HL-60 (cell line): ENCODE data around the gene CDC7.

Experiments used
- POLR2AphosphoS5 ChIP-seq: IDR thresholded peaks from 2 replicates; pipeline ENCODE4 v1.6.1; 2012; ENCODE audit warnings: low read depth
- TF ChIP-seq, protein P1 (sequence below): IDR thresholded peaks from one replicate; pipeline ENCODE4 v1.5.1; 2011; ENCODE audit warnings: low read length, control low read depth, inconsistent platforms; ENCODE audit not compliant: insufficient read depth
- TF ChIP-seq, protein P2 (sequence below): IDR thresholded peaks from 2 replicates; pipeline ENCODE4 v1.6.1; 2012; ENCODE audit warnings: low read depth; ENCODE audit not compliant: insufficient replicate concordance

DNA sequence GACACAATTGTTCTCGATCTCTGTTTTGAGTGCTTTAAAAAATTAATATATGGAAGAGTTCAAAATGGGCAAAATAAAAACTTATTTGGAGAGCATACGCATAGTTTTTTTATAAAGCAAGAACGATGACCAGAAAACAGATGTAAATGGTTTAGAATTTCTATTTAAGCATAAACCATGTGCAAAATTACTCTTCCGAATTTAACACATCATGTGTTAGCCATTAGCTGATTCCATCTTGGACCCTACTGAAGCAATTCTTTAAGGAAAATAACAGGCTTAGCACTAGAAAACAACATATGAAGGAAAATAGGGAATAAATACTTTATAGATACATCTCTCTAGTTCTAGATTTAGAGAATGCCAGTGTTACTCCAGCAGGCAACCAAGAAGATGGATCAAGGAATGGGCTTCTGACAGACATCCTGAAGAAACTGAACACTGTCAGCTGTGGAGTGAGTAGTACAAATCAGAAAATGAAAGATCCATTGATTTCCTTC lies 26.7 kb downstream of the CDC7 start:
- no peak for TF ChIP-seq POLR2AphosphoS5
- TF ChIP-seq, protein P1, sequence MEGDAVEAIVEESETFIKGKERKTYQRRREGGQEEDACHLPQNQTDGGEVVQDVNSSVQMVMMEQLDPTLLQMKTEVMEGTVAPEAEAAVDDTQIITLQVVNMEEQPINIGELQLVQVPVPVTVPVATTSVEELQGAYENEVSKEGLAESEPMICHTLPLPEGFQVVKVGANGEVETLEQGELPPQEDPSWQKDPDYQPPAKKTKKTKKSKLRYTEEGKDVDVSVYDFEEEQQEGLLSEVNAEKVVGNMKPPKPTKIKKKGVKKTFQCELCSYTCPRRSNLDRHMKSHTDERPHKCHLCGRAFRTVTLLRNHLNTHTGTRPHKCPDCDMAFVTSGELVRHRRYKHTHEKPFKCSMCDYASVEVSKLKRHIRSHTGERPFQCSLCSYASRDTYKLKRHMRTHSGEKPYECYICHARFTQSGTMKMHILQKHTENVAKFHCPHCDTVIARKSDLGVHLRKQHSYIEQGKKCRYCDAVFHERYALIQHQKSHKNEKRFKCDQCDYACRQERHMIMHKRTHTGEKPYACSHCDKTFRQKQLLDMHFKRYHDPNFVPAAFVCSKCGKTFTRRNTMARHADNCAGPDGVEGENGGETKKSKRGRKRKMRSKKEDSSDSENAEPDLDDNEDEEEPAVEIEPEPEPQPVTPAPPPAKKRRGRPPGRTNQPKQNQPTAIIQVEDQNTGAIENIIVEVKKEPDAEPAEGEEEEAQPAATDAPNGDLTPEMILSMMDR = no peak
- TF ChIP-seq, protein P2, sequence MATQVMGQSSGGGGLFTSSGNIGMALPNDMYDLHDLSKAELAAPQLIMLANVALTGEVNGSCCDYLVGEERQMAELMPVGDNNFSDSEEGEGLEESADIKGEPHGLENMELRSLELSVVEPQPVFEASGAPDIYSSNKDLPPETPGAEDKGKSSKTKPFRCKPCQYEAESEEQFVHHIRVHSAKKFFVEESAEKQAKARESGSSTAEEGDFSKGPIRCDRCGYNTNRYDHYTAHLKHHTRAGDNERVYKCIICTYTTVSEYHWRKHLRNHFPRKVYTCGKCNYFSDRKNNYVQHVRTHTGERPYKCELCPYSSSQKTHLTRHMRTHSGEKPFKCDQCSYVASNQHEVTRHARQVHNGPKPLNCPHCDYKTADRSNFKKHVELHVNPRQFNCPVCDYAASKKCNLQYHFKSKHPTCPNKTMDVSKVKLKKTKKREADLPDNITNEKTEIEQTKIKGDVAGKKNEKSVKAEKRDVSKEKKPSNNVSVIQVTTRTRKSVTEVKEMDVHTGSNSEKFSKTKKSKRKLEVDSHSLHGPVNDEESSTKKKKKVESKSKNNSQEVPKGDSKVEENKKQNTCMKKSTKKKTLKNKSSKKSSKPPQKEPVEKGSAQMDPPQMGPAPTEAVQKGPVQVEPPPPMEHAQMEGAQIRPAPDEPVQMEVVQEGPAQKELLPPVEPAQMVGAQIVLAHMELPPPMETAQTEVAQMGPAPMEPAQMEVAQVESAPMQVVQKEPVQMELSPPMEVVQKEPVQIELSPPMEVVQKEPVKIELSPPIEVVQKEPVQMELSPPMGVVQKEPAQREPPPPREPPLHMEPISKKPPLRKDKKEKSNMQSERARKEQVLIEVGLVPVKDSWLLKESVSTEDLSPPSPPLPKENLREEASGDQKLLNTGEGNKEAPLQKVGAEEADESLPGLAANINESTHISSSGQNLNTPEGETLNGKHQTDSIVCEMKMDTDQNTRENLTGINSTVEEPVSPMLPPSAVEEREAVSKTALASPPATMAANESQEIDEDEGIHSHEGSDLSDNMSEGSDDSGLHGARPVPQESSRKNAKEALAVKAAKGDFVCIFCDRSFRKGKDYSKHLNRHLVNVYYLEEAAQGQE = no peak
